ENCODE measurements around the gene JTB. TPM values are rescaled to one million over a fixed set of nuclear protein-coding genes. Genes with fewer than 3 reads are reported as not detected.

The JTB gene
- total RNA-seq, 4 donors from 2014 or later, result 144 to 225 (median 204) TPM

DNA sequence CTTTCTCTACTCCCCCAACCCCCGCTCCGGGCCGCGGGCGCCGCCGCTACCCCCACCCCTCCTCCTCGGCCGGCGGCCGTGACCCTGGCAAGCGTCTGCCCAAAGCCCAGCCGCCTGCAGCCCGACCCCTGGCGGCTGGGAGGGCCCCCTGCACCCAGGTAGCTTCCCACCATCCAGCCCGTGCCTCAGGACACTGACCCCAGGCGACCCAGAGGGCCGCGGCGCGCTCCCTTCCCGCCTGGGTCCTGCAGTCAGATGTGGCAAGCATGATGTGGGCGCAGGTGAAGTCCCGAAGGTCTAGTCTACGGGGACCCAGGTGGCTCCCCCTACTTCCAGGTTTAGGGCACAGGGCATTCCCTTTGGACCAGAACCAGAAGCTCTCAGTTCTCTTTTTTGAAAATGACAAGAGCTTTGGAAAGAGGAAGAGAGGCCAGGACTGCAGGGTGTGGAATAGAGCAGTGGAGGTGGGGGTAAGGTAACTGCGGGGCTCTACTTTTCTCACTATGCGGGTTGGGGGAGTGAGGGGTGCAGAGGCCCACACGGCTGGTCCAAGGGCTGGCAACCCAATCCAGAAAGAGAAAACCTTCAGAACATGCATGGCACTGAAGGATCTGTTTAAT lies 30.7 kb downstream of the JTB start, which contains the start of gene DENND4B:
TSS of gene DENND4B (minus strand) at position 97 of the 620 bp plus-strand sequence. CDS start 2,344 bp downstream, outside the sequence.
- Histone ChIP-seq H3K36me3 (peaks cover 10 to 69% (median 43%) of the 10 kb centered on the region in 3 donors), H3K9me3 (no peaks in the 10 kb centered on the region), H3K27ac (peak within 1 kb of the TSS; percentile 91 to 100 (median 96)), H3K27me3 (no peaks in the 10 kb centered on the region), H3K4me1 (peaks cover 14 to 39% (median 21%) of the 10 kb centered on the region in 3 donors), H3K4me3 (peak within 1 kb of the TSS; percentile 77 to 100 (median 90))
- no peak for DNase-seq
- WGBS, 2 donors, result 30 to 38% methylated on average over 5 to 8 of the region's 28 CpGs
- intact Hi-C loops (cut with DNase I), result no loop called here
- TF ChIP-seq POLR2A (IDR thresholded peaks at IDR 0.05), result no peak
- TF ChIP-seq, protein P1, sequence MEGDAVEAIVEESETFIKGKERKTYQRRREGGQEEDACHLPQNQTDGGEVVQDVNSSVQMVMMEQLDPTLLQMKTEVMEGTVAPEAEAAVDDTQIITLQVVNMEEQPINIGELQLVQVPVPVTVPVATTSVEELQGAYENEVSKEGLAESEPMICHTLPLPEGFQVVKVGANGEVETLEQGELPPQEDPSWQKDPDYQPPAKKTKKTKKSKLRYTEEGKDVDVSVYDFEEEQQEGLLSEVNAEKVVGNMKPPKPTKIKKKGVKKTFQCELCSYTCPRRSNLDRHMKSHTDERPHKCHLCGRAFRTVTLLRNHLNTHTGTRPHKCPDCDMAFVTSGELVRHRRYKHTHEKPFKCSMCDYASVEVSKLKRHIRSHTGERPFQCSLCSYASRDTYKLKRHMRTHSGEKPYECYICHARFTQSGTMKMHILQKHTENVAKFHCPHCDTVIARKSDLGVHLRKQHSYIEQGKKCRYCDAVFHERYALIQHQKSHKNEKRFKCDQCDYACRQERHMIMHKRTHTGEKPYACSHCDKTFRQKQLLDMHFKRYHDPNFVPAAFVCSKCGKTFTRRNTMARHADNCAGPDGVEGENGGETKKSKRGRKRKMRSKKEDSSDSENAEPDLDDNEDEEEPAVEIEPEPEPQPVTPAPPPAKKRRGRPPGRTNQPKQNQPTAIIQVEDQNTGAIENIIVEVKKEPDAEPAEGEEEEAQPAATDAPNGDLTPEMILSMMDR (IDR thresholded peaks at IDR 0.05), result peak; percentile 90 to 99 (median 94)

DNA sequence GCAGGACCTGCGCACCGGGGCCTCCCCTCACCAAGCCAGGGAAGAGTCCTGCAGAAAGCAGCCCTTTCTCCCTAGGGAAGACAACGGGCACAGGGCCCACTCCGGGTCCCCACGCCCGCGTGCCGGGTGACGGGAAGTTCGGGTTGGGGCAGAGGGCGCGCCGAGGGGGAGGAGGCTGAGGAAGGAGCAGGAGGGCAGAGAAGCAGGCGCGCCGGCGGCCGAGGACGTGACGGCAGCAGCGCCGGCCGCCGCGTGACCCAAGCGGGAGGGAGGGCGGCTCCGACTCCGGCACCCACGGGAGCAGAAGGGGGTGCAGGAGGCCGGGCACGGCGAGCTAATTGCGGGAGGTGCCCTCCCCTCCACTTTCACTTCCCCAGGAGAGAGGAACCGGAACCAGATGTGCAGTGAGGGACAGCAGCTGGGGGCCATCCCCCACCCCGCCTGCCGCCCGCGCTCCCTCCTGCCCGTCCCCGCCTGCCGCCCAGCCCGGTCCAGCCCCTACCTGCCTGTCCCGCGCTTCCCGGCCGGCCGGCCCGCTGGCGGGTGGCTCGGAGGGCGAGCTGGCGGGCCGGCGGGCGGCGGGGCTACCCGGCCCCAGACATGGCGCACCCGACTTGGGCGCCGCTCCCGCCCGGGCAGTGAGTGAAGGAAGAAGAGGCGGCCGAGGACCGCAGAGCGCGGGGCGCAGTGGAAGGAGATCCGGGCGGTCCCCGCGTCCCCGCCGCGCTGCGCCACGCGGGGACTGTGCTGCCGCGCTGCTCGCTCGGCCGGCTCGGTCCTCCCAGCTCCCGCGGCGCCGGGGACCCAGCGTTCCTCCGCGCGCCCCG lies 31.5 kb downstream of the JTB start:
- Histone ChIP-seq H3K9me3 (no peaks in the 10 kb centered on the region), H3K4me3 (peak overlapping the region; percentile 77 to 100 (median 90)), H3K27ac (peak overlapping the region; percentile 91 to 100 (median 96)), H3K36me3 (peaks cover 3 to 69% (median 37%) of the 10 kb centered on the region in 3 donors), H3K4me1 (peaks cover 14 to 39% (median 21%) of the 10 kb centered on the region in 3 donors), H3K27me3 (no peaks in the 10 kb centered on the region)
- TF ChIP-seq, protein P1 (IDR thresholded peaks at IDR 0.05), result no peak
- peak in 2 of 4 donors; percentile 31 to 48 for TF ChIP-seq POLR2A (IDR thresholded peaks at IDR 0.05)
- DNase-seq, result peak; percentile 72
- intact Hi-C loops (cut with DNase I), result no loop called here
- 0 to 5% methylated on average over 4 to 13 of the region's 95 CpGs for WGBS, 2 donors

DNA sequence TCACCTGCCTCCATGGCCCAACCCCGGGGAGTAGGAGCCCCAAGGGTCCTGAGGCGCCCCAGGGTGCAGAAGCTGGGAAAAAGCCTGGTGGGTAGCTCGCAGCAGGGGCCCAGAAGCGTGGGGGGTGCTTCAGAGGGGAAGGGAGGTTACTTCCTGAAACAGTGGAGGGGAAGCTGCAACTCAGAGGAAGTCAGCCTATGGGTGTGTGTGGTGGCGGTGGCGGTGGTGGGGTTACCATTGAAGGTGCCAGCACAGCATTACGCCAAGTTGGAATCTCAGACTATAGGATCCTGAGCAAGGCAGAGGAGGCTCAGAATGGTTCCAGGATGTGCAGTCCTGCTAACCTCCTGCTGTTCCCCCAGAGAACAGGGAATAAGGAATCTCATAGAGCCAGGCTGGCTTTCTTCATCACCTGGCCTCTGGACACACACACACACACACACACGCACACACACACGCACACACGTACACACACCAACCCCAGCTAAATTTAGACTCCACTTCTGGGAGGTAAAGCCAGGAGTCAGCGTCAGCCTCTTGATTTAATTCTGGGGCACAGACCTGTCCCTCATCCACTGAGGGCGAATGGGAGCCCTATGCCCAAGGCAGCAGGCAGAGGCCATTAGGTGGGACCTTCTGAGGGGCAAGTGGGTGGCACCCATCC lies 32.2 kb downstream of the JTB start:
- TF ChIP-seq POLR2A (IDR thresholded peaks at IDR 0.05), result peak in 1 of 4 donors; percentile 39
- TF ChIP-seq, protein P1 (IDR thresholded peaks at IDR 0.05), result no peak
- WGBS, 2 donors, result 17 to 22% methylated on average over 8 to 9 of the region's 12 CpGs
- peaks cover 14 to 39% (median 21%) of the 10 kb centered on the region in 3 donors for H3K4me1 ChIP-seq
- no peaks in the 10 kb centered on the region for H3K27me3 ChIP-seq
- H3K27ac ChIP-seq, result peak overlapping the region; percentile 91 to 100 (median 96)
- peaks cover 0 to 69% (median 40%) of the 10 kb centered on the region in 3 donors for H3K36me3 ChIP-seq
- intact Hi-C loops (cut with DNase I), result no loop called here
- peak overlapping the region; percentile 77 to 100 (median 90) for H3K4me3 ChIP-seq
- H3K9me3 ChIP-seq, result no peaks in the 10 kb centered on the region
- no peak for DNase-seq

DNA sequence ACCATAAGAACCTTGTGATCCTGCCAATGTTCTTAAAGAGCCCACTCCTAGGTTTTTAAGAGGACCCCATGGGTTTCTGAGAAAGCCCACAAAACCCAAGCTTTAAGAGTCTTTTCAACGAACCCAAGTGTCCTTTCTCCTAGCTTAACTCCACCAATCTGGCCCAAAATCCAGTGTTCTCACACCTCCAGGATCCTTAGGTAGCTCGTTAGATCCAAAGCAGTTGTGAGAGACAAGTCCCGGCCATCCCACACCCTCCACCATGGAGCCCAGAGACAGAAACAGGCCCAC lies 32.7 kb downstream of the JTB start:
- Histone ChIP-seq H3K9me3 (no peaks in the 10 kb centered on the region), H3K4me3 (peak overlapping the region; percentile 77 to 100 (median 90)), H3K4me1 (peaks cover 14 to 39% (median 21%) of the 10 kb centered on the region in 3 donors), H3K27me3 (no peaks in the 10 kb centered on the region), H3K27ac (peak overlapping the region; percentile 91 to 100 (median 96)), H3K36me3 (peaks cover 2 to 69% (median 45%) of the 10 kb centered on the region in 3 donors)
- DNase-seq, result no peak
- TF ChIP-seq POLR2A (IDR thresholded peaks at IDR 0.05), result no peak
- TF ChIP-seq, protein P1 (IDR thresholded peaks at IDR 0.05), result no peak
- 57 to 58% methylated on average over 3 of the region's 3 CpGs for WGBS, 2 donors
- intact Hi-C loops (cut with DNase I), result no loop called here

All from esophagus squamous epithelium (tissue), 5 donors.